Natural killer cell (primary cell): Measurements from ENCODE around the gene ZNF764. TPM values are rescaled to one million over a fixed set of nuclear protein-coding genes. Genes with fewer than 3 reads are reported as not detected.
A peak's percentile ranks its signal among the peaks of the same experiment; 100 is the strongest.

Source experiments
- ATAC-seq, 3 donors: fragments of 150-1000 bp in 2 of 3; fragments of 200-7000 bp in 1 of 3; cut with Tn5 transposase; 1 replicate in 1 of 3; 2 replicates in 2 of 3; pipeline ENCODE4 v1.10.0; 2021; ENCODE audit warnings: mild to moderate bottlenecking in 2 of 3, moderate library complexity in 2 of 3
- DNase-seq, 2 donors: peaks; one replicate each; pipeline versions ENCODE4 v3.0.0 to v3.0.0-alpha.2; 2013 to 2021; ENCODE audit warnings: mixed read lengths in 1 of 2
- H3K27ac ChIP-seq: one replicate; pipeline ENCODE4 v1.5.1; 2013; ENCODE audit warnings: mild to moderate bottlenecking, low read length
- H3K27me3 ChIP-seq: one replicate; pipeline ENCODE4 v1.6.1; 2013; ENCODE audit warnings: low read length; ENCODE audit not compliant: control insufficient read depth, insufficient read depth
- H3K36me3 ChIP-seq: one replicate; pipeline ENCODE4 v1.6.1; 2013; ENCODE audit warnings: low read length; ENCODE audit not compliant: control insufficient read depth, insufficient read depth
- H3K4me1 ChIP-seq: one replicate; pipeline ENCODE4 v1.6.1; 2013; ENCODE audit warnings: low read length; ENCODE audit not compliant: control insufficient read depth, insufficient read depth
- H3K4me3 ChIP-seq: one replicate; pipeline ENCODE4 v1.5.1; 2013; ENCODE audit warnings: low read length
- H3K9me3 ChIP-seq: one replicate; pipeline ENCODE4 v1.6.1; 2013; ENCODE audit warnings: low read length; ENCODE audit not compliant: control insufficient read depth, insufficient read depth
- H3K27ac Mint-ChIP-seq, 2 donors: one replicate each; pipeline ENCODE4 v1.8.0; 2022; ENCODE audit warnings: mild to moderate bottlenecking in 2 of 2, mixed read lengths in 2 of 2, moderate library complexity in 1 of 2
- H3K27me3 Mint-ChIP-seq, 2 donors: one replicate each; pipeline ENCODE4 v1.8.0; 2022; ENCODE audit warnings: low read depth in 2 of 2, mixed read lengths in 2 of 2
- H3K36me3 Mint-ChIP-seq: one replicate; pipeline ENCODE4 v1.8.0; 2022; ENCODE audit warnings: mixed read lengths
- H3K4me1 Mint-ChIP-seq, 2 donors: one replicate each; pipeline ENCODE4 v1.8.0; 2022; ENCODE audit warnings: mixed read lengths in 2 of 2
- H3K4me3 Mint-ChIP-seq: one replicate; pipeline ENCODE4 v1.8.0; 2022; ENCODE audit warnings: mild to moderate bottlenecking, moderate library complexity, mixed read lengths
- H3K9me3 Mint-ChIP-seq, 2 donors: one replicate each; pipeline ENCODE4 v1.8.0; 2022; ENCODE audit warnings: mixed read lengths in 2 of 2
- WGBS: methylation state at CpG from one replicate; pipeline ENCODE4 v1.1.7; 2013; ENCODE audit warnings: missing lambda C conversion rate; ENCODE audit not compliant: insufficient coverage; 5-methylcytosine and 5-hydroxymethylcytosine counted together
- intact Hi-C: fragments of 100-400 bp; cut with micrococcal nuclease; formaldehyde crosslinking; loops from one replicate; pipeline ENCODE4 v1.14.2; 2022
- total RNA-seq, 4 donors: library from RNA; stranded (reverse); fragments of 120-200 nt in 1 of 4; gene quantifications; one replicate each; pipeline versions ENCODE4 v1.2.3 to v1.2.4, GENCODE V29; 2013 to 2022
- TF ChIP-seq, protein P1 (sequence below): fragments of 200-600 bp; IDR thresholded peaks from one replicate; pipeline ENCODE4 v1.8.0; 2022; ENCODE audit warnings: antibody characterized with exemption

ZNF764 gene
- total RNA-seq, 3 donors from 2014 or later (not counting 1 experiment from before 2014, with no cell fraction given), result 9.6 to 13.0 (median 11.7) TPM

DNA sequence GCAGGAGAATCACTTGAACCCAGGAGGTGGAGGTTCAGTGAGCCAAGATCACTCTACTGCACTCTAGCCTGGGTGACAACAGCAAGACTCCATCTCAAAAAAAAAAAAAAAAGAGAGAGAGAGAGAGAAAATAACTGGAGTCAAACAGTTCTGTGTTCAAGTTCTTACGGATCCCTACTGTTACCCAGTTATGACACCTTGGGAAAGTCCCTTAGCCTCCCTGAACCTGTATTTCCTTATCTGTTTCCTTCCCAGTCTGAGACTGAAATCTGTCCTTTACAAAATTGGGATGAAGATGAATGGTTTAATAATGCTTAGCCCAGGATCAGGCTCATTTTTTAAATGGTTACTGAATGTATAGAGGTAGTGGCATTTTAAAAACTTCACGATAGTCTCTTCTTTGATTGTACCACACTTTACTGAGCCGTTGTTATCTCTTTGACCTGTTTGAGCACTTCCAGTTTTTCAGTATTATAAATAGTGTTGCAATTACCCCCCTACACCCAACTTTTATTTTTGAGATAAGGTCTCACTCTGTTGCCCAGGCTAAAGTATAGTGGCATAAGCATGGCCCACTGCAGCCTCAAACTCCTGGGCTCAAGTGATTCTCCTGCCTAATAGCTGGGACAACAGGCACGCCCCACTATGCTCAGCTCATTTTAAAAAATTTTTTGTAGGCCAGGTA lies 49.0 kb downstream of the ZNF764 start:
- Histone ChIP-seq H3K4me1 (no peaks in the 10 kb centered on the region), H3K9me3 (no peaks in the 10 kb centered on the region), H3K4me3 (no peak overlapping the region), H3K36me3 (peaks cover 87% of the 10 kb centered on the region), H3K27me3 (no peaks in the 10 kb centered on the region), H3K27ac (no peak overlapping the region)
- no peak for ATAC-seq
- intact Hi-C loops, result no loop called here
- Mint-ChIP-seq H3K4me3 (no peak overlapping the region), H3K4me1 (peaks cover 6 to 18% of the 10 kb centered on the region in 2 donors), H3K27me3 (no peaks in the 10 kb centered on the region), H3K9me3 (no peaks in the 10 kb centered on the region), H3K36me3 (peaks cover 7% of the 10 kb centered on the region), H3K27ac (peak overlapping the region; percentile 33 to 65)
- TF ChIP-seq, protein P1, sequence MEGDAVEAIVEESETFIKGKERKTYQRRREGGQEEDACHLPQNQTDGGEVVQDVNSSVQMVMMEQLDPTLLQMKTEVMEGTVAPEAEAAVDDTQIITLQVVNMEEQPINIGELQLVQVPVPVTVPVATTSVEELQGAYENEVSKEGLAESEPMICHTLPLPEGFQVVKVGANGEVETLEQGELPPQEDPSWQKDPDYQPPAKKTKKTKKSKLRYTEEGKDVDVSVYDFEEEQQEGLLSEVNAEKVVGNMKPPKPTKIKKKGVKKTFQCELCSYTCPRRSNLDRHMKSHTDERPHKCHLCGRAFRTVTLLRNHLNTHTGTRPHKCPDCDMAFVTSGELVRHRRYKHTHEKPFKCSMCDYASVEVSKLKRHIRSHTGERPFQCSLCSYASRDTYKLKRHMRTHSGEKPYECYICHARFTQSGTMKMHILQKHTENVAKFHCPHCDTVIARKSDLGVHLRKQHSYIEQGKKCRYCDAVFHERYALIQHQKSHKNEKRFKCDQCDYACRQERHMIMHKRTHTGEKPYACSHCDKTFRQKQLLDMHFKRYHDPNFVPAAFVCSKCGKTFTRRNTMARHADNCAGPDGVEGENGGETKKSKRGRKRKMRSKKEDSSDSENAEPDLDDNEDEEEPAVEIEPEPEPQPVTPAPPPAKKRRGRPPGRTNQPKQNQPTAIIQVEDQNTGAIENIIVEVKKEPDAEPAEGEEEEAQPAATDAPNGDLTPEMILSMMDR, result no peak
- DNase-seq, result no peak
- 92% methylated on average over 2 of the region's 4 CpGs for WGBS

Other genes with a start within 250 kb of the ZNF764 start
- 100 to 1,000 TPM in 1 of 3 donors, 10 to 100 TPM in 2; 79.5 to 104 (median 87.7) TPM for gene CD2BP2, start 203.1 kb downstream of the ZNF764 start, total RNA-seq
- gene TBC1D10B, start 187.9 kb downstream of the ZNF764 start, total RNA-seq, result 10 to 100 TPM; 43.0 to 55.3 (median 50.2) TPM
- 1 to 10 TPM; 2.9 to 8.0 (median 7.2) TPM for gene MYL11, start 183.6 kb downstream of the ZNF764 start, total RNA-seq
- 100 to 1,000 TPM; 196 to 210 (median 205) TPM for gene SEPTIN1, start 175.8 kb downstream of the ZNF764 start, total RNA-seq
- 1 to 10 TPM; 5.5 to 7.4 (median 7.1) TPM for gene ZNF48, start 163.0 kb downstream of the ZNF764 start, total RNA-seq
- 1 to 10 TPM in 2 of 3 donors, under 1 TPM in 1; 0.70 to 1.4 (median 1.4) TPM for gene ZNF771, start 150.8 kb downstream of the ZNF764 start, total RNA-seq
- 10 to 100 TPM; 11.2 to 16.9 (median 15.2) TPM for gene DCTPP1, start 128.3 kb downstream of the ZNF764 start, total RNA-seq
- gene SEPHS2, start 112.5 kb downstream of the ZNF764 start, total RNA-seq, result 10 to 100 TPM; 25.5 to 37.6 (median 35.0) TPM
- gene ITGAL, start 85.6 kb downstream of the ZNF764 start, total RNA-seq, result 1,000 to 10,000 TPM; 1,131 to 1,260 (median 1,176) TPM
- gene ZNF768, start 31.8 kb downstream of the ZNF764 start, total RNA-seq, result 1 to 10 TPM; 3.3 to 7.2 (median 5.6) TPM
- gene ZNF747, start 23.5 kb downstream of the ZNF764 start, total RNA-seq, result 1 to 10 TPM; 5.0 to 8.6 (median 6.3) TPM
- 10 to 100 TPM; 10.1 to 16.9 (median 16.5) TPM for gene ZNF688, start 13.3 kb upstream of the ZNF764 start, total RNA-seq
- 10 to 100 TPM in 2 of 3 donors, 1 to 10 TPM in 1; 7.5 to 15.2 (median 10.4) TPM for gene ZNF785, start 27.3 kb upstream of the ZNF764 start, total RNA-seq
- 1 to 10 TPM; 8.8 to 9.3 (median 9.1) TPM for gene ZNF689, start 52.0 kb upstream of the ZNF764 start, total RNA-seq
- 100 to 1,000 TPM in 2 of 3 donors, 10 to 100 TPM in 1; 81.0 to 110 (median 101) TPM for gene PRR14, start 92.6 kb upstream of the ZNF764 start, total RNA-seq
- gene FBRS, start 100.1 kb upstream of the ZNF764 start, total RNA-seq, result 100 to 1,000 TPM; 158 to 182 (median 172) TPM
- 10 to 100 TPM; 78.8 to 99.0 (median 89.3) TPM for gene SRCAP, start 140.8 kb upstream of the ZNF764 start, total RNA-seq
- gene PHKG2, start 190.1 kb upstream of the ZNF764 start, total RNA-seq, result 10 to 100 TPM; 50.5 to 86.1 (median 64.8) TPM
- gene CFAP119, start 203.7 kb upstream of the ZNF764 start, total RNA-seq, result 1 to 10 TPM; 3.4 to 5.1 (median 4.9) TPM
- 100 to 1,000 TPM; 153 to 167 (median 161) TPM for gene RNF40, start 203.9 kb upstream of the ZNF764 start, total RNA-seq
- gene ZNF629, start 228.8 kb upstream of the ZNF764 start, total RNA-seq, result 1 to 10 TPM in 2 of 3 donors, under 1 TPM in 1; 0.96 to 1.9 (median 1.8) TPM